Ovary (tissue), 3 donors: ENCODE measurements around the gene PACSIN2.

Experiments used
- CTCF ChIP-seq, 3 donors: fragments of 450-650 bp in 2 of 3; fragments of 200-600 bp in 1 of 3; IDR thresholded peaks; one replicate each; pipeline versions ENCODE4 v1.5.1 to v1.8.0; 2016 to 2022; ENCODE audit warnings: antibody characterized with exemption in 3 of 3, mild to moderate bottlenecking in 1 of 3
- EP300 ChIP-seq: sonication (generic); formaldehyde crosslinking; IDR thresholded peaks from one replicate; pipeline ENCODE4 v1.6.1; 2017; ENCODE audit warnings: antibody characterized with exemption
- POLR2A ChIP-seq: fragments of 450-650 bp; IDR thresholded peaks from one replicate; pipeline ENCODE4 v1.6.1; 2017; ENCODE audit warnings: antibody characterized with exemption, mild to moderate bottlenecking, moderate library complexity
- donor health status: DM: no; HTN: no; CAD: no.

GRCh38 chr22:42889304-42889703 is 125.6 kb downstream of the PACSIN2 start:
- TF ChIP-seq POLR2A (no peak), CTCF (IDR thresholded peaks at IDR 0.05) (no peak), EP300 (no peak)
